Endothelial cell (in vitro differentiated cells): ENCODE measurements around the gene FBLN5. TPM values are rescaled to one million over a fixed set of nuclear protein-coding genes. Genes with fewer than 3 reads are reported as not detected.

Source experiments
- DNase-seq: peaks from one replicate; pipeline ENCODE4 v3.0.0; 2021; ENCODE audit warnings: low spot score
- H3K27ac Mint-ChIP-seq: one replicate; pipeline ENCODE4 v1.8.0; 2021; ENCODE audit warnings: mixed read lengths, inconsistent platforms; ENCODE audit not compliant: unreplicated experiment
- H3K27me3 Mint-ChIP-seq: one replicate; pipeline ENCODE4 v1.8.0; 2021; ENCODE audit warnings: mild to moderate bottlenecking, moderate library complexity, mixed read lengths, inconsistent platforms; ENCODE audit not compliant: unreplicated experiment
- H3K36me3 Mint-ChIP-seq: one replicate; pipeline ENCODE4 v1.8.0; 2021; ENCODE audit warnings: mild to moderate bottlenecking, low read depth, mixed read lengths, inconsistent platforms; ENCODE audit not compliant: unreplicated experiment
- H3K4me1 Mint-ChIP-seq: one replicate; pipeline ENCODE4 v1.8.0; 2021; ENCODE audit warnings: mild to moderate bottlenecking, mixed read lengths, inconsistent platforms; ENCODE audit not compliant: unreplicated experiment
- H3K4me3 Mint-ChIP-seq: one replicate; pipeline ENCODE4 v1.8.0; 2021; ENCODE audit warnings: mild to moderate bottlenecking, mixed read lengths, inconsistent platforms; ENCODE audit not compliant: unreplicated experiment
- H3K9me3 Mint-ChIP-seq: one replicate; pipeline ENCODE4 v1.8.0; 2021; ENCODE audit warnings: mixed read lengths, inconsistent platforms; ENCODE audit not compliant: unreplicated experiment
- CTCF ChIP-seq: fragments of 200-600 bp; sonication (generic); IDR thresholded peaks from one replicate; pipeline ENCODE4 v1.5.0; 2021; ENCODE audit warnings: antibody characterized with exemption; ENCODE audit not compliant: unreplicated experiment
- total RNA-seq: library from RNA; stranded (reverse); fragmentation: NEBNext Ultra II Directional; extraction: Animal tissue kit (Norgen Biotek cat#: 25700); gene quantifications from one replicate; pipeline ENCODE4 v1.2.1, GENCODE V29; 2021; ENCODE audit not compliant: unreplicated experiment

FBLN5 gene
- total RNA-seq, 1 donor from 2014 or later = 0.26 TPM

- H3K27ac Mint-ChIP-seq = no peak overlapping the region
- no peak for TF ChIP-seq CTCF
- H3K4me1 Mint-ChIP-seq = no peaks in the 10 kb centered on the region
- no peaks in the 10 kb centered on the region for H3K36me3 Mint-ChIP-seq
- no peak for DNase-seq
- H3K27me3 Mint-ChIP-seq = no peaks in the 10 kb centered on the region
- no peaks in the 10 kb centered on the region for H3K9me3 Mint-ChIP-seq
- H3K4me3 Mint-ChIP-seq = no peak overlapping the region
These were observed 118.0 kb downstream of the FBLN5 start for GRCh38 chr14:91829511-91829910.

- no peaks in the 10 kb centered on the region for H3K9me3 Mint-ChIP-seq
- no peaks in the 10 kb centered on the region for H3K27me3 Mint-ChIP-seq
- no peak overlapping the region for H3K27ac Mint-ChIP-seq
- no peak for TF ChIP-seq CTCF
- H3K4me3 Mint-ChIP-seq = no peak overlapping the region
- no peak for DNase-seq
- H3K4me1 Mint-ChIP-seq = no peaks in the 10 kb centered on the region
- H3K36me3 Mint-ChIP-seq = no peaks in the 10 kb centered on the region
These were observed 119.7 kb downstream of the FBLN5 start for GRCh38 chr14:91827746-91828145.

Other genes starting within 250 kb of the FBLN5 start
- not detected for gene CATSPERB, start 215.6 kb downstream of the FBLN5 start, total RNA-seq
- gene TC2N, start 80.2 kb downstream of the FBLN5 start, total RNA-seq = 1.4 TPM
- gene TRIP11, start 92.4 kb upstream of the FBLN5 start, total RNA-seq = 46.8 TPM
- 32.7 TPM for gene ATXN3, start 158.9 kb upstream of the FBLN5 start, total RNA-seq
- 117 TPM for gene NDUFB1, start 174.0 kb upstream of the FBLN5 start, total RNA-seq
- 80.3 TPM for gene CPSF2, start 174.3 kb upstream of the FBLN5 start, total RNA-seq